H9 (cell line): Measurements from ENCODE around the gene FXYD7. TPM values are rescaled to one million over a fixed set of nuclear protein-coding genes. Genes with fewer than 3 reads are reported as not detected.

ENCODE experiments used
- DNase-seq: peaks from one replicate; pipeline ENCODE4 v3.0.0-alpha.2; 2017
- H2AFZ ChIP-seq: one replicate; pipeline ENCODE4 v1.6.1; 2013; ENCODE audit warnings: mild to moderate bottlenecking, low read length, control low read depth, moderate library complexity
- H2AK5ac ChIP-seq: 2 replicates; pipeline ENCODE4 v1.6.1; 2013; ENCODE audit warnings: low read length, control low read depth, mixed read lengths; ENCODE audit not compliant: insufficient read length
- H2BK120ac ChIP-seq: one replicate; pipeline ENCODE4 v1.6.1; 2013; ENCODE audit warnings: low read depth, mild to moderate bottlenecking, low read length, control low read depth, inconsistent platforms; ENCODE audit not compliant: poor library complexity, severe bottlenecking
- H2BK12ac ChIP-seq: 2 replicates; pipeline ENCODE4 v1.6.1; 2013; ENCODE audit warnings: low read length, control low read depth, mixed read lengths, low read depth; ENCODE audit not compliant: insufficient read length
- H2BK15ac ChIP-seq: 2 replicates; pipeline ENCODE4 v1.6.1; 2013; ENCODE audit warnings: low read depth, low read length, control low read depth
- H2BK20ac ChIP-seq: one replicate; pipeline ENCODE4 v1.6.1; 2013; ENCODE audit warnings: low read depth, mild to moderate bottlenecking, low read length, control low read depth, inconsistent platforms; ENCODE audit not compliant: poor library complexity, severe bottlenecking
- H2BK5ac ChIP-seq: 2 replicates; pipeline ENCODE4 v1.6.1; 2013; ENCODE audit warnings: low read length, control low read depth, mixed read lengths; ENCODE audit not compliant: insufficient read length
- H3K14ac ChIP-seq: 2 replicates; pipeline ENCODE4 v1.6.1; 2013; ENCODE audit warnings: low read length, control low read depth; ENCODE audit not compliant: insufficient read depth
- H3K18ac ChIP-seq: 2 replicates; pipeline ENCODE4 v1.6.1; 2013; ENCODE audit warnings: low read depth, mild to moderate bottlenecking, mixed read lengths, low read length, control low read depth; ENCODE audit not compliant: insufficient read length
- H3K23ac ChIP-seq: 2 replicates; pipeline ENCODE4 v1.6.1; 2013; ENCODE audit warnings: low read length, control low read depth, mixed read lengths, low read depth; ENCODE audit not compliant: insufficient read length
- H3K23me2 ChIP-seq: 2 replicates; pipeline ENCODE4 v1.6.1; 2013; ENCODE audit warnings: low read depth, mild to moderate bottlenecking, mixed read lengths, low read length, control low read depth; ENCODE audit not compliant: insufficient read length, poor library complexity, severe bottlenecking
- H3K27ac ChIP-seq: 2 replicates; pipeline ENCODE4 v1.5.1; 2013; ENCODE audit warnings: low read length, control low read depth, mixed read lengths, low read depth; ENCODE audit not compliant: insufficient read length
- H3K27me3 ChIP-seq: 2 replicates; pipeline ENCODE4 v1.6.1; 2013; ENCODE audit warnings: low read length, control low read depth, inconsistent platforms; ENCODE audit not compliant: insufficient read depth
- H3K4ac ChIP-seq: 2 replicates; pipeline ENCODE4 v1.6.1; 2013; ENCODE audit warnings: low read depth, mild to moderate bottlenecking, control low read depth, inconsistent platforms, low read length, moderate library complexity
- H3K4me1 ChIP-seq: 2 replicates; pipeline ENCODE4 v1.6.1; 2013; ENCODE audit warnings: low read length, control low read depth, inconsistent platforms; ENCODE audit not compliant: insufficient read depth
- H3K4me2 ChIP-seq: 2 replicates; pipeline ENCODE4 v1.6.1; 2013; ENCODE audit warnings: low read length, control low read depth, mixed read lengths; ENCODE audit not compliant: insufficient read length, insufficient read depth
- H3K56ac ChIP-seq: 2 replicates; pipeline ENCODE4 v1.6.1; 2013; ENCODE audit warnings: low read depth, mild to moderate bottlenecking, mixed read lengths, low read length, control low read depth; ENCODE audit not compliant: insufficient read length
- H3K79me1 ChIP-seq: 2 replicates; pipeline ENCODE4 v1.6.1; 2013; ENCODE audit warnings: low read depth, mild to moderate bottlenecking, moderate library complexity, low read length, control low read depth, inconsistent platforms; ENCODE audit not compliant: insufficient read depth, poor library complexity, severe bottlenecking
- H3K79me2 ChIP-seq: 2 replicates; pipeline ENCODE4 v1.6.1; 2013; ENCODE audit warnings: low read length, control low read depth, inconsistent platforms; ENCODE audit not compliant: insufficient read depth
- H3K9ac ChIP-seq: 2 replicates; pipeline ENCODE4 v1.6.1; 2013; ENCODE audit warnings: low read length, control low read depth, mixed read lengths; ENCODE audit not compliant: insufficient read length; ENCODE audit errors: extremely low read depth
- H3K9me3 ChIP-seq: one replicate; pipeline ENCODE4 v1.6.1; 2013; ENCODE audit warnings: low read depth, low read length, inconsistent platforms; ENCODE audit not compliant: control insufficient read depth
- H3T11ph ChIP-seq: one replicate; pipeline ENCODE4 v1.6.1; 2013; ENCODE audit warnings: mild to moderate bottlenecking, low read length, control low read depth, inconsistent platforms
- H4K20me1 ChIP-seq: one replicate; pipeline ENCODE4 v1.6.1; 2013; ENCODE audit not compliant: control insufficient read depth, insufficient read length, insufficient read depth
- H4K5ac ChIP-seq: 2 replicates; pipeline ENCODE4 v1.6.1; 2013; ENCODE audit warnings: low read depth, mild to moderate bottlenecking, mixed read lengths, low read length, control low read depth; ENCODE audit not compliant: insufficient read length
- H4K8ac ChIP-seq: replicated peaks from 2 replicates; pipeline ENCODE4 v1.6.1; 2013; ENCODE audit warnings: low read length, control low read depth, mixed read lengths, low read depth; ENCODE audit not compliant: insufficient read length
- H4K91ac ChIP-seq: 2 replicates; pipeline ENCODE4 v1.6.1; 2013; ENCODE audit warnings: low read depth, mild to moderate bottlenecking, moderate library complexity, mixed read lengths, low read length, control low read depth; ENCODE audit not compliant: insufficient read length
- H3K27ac Mint-ChIP-seq, 3 experiments: 2 replicates in 2 of 3; 3 replicates in 1 of 3; pipeline ENCODE4 v1.8.0; 2020 to 2021; ENCODE audit warnings: mixed read lengths in 3 of 3, mild to moderate bottlenecking in 1 of 3, moderate library complexity in 1 of 3
- H3K27me3 Mint-ChIP-seq: 2 replicates; pipeline ENCODE4 v1.8.0; 2021; ENCODE audit warnings: low read depth, mild to moderate bottlenecking, moderate library complexity, mixed read lengths
- H3K36me3 Mint-ChIP-seq, 3 experiments: 2 replicates in 2 of 3; 3 replicates in 1 of 3; pipeline ENCODE4 v1.8.0; 2020 to 2021; ENCODE audit warnings: low read depth in 3 of 3, mixed read lengths in 3 of 3; ENCODE audit not compliant: insufficient read depth in 1 of 3
- H3K4me1 Mint-ChIP-seq, 2 experiments: 2 replicates each; pipeline ENCODE4 v1.8.0; 2020; ENCODE audit warnings: mixed read lengths in 2 of 2
- H3K4me3 Mint-ChIP-seq, 2 experiments: 2 replicates in 1 of 2; 3 replicates in 1 of 2; pipeline ENCODE4 v1.8.0; 2020 to 2021; ENCODE audit warnings: mild to moderate bottlenecking in 2 of 2, mixed read lengths in 2 of 2, moderate library complexity in 1 of 2
- H3K9me3 Mint-ChIP-seq, 2 experiments: 2 replicates in 1 of 2; 3 replicates in 1 of 2; pipeline ENCODE4 v1.8.0; 2020; ENCODE audit warnings: mild to moderate bottlenecking in 2 of 2, mixed read lengths in 2 of 2, moderate library complexity in 1 of 2
- WGBS: extraction: QIAGEN DNeasy Blood & Tissue Kit; methylation state at CpG from one replicate; pipeline ENCODE4 v1.1.7; 2013; ENCODE audit warnings: missing lambda C conversion rate, low lambda C conversion rate, mixed read lengths; ENCODE audit not compliant: insufficient read length; ENCODE audit errors: extremely low coverage; 5-methylcytosine and 5-hydroxymethylcytosine counted together
- total RNA-seq: library from RNA; stranded (reverse); gene quantifications from 2 replicates; pipeline ENCODE4 v1.2.1, GENCODE V29; 2021
- TF ChIP-seq, protein P1 (sequence below): fragments of 200-600 bp; sonication (generic); conservative IDR thresholded peaks from 3 replicates; pipeline ENCODE4 v1.8.0; 2021; ENCODE audit warnings: antibody characterized with exemption, mild to moderate bottlenecking

The FXYD7 gene
- total RNA-seq, 1 experiment from 2014 or later, result 9.0 TPM

DNA sequence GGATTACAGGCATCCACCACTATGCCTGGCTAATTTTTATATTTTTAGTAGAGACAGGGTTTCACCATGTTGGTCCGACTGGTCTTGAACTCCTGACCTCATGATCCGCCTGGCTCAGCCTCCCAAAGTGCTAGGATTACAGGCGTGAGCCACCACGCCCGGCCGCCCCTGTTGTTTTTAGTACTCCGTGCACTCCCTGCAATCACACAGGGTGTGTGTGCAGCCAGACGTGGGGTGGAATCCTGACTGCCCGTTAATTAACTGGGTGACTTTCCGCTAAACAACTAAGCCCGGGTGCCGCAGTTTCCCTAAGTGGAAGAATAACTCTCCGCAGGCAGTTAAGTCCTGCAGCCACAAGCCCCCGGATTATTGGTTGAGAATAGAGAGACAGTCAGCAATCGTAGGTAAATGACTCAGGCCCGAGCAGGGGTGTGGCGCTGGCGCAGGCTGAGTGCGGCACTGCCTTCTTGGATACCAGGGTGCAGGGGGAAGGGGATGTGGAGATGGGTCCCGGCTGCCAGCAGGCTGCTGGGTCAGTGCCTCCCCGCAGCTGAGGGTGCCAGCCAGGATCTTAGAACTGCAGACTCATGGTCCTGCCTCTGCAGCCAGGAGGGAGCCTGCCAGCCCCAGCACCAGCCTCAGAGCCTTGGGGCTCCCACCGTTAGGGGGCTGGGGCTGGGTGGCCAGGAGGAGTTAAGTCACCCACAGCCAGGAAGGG, 33.5 kb upstream of the FXYD7 start:
- H4K5ac ChIP-seq, result no peak overlapping the region
- no peak overlapping the region for H3K27ac ChIP-seq
- H3K4me3 Mint-ChIP-seq, result no peak overlapping the region
- no peak overlapping the region for H3K9ac ChIP-seq
- H3K79me1 ChIP-seq, result no peaks in the 10 kb centered on the region
- H2BK5ac ChIP-seq, result no peak overlapping the region
- H3T11ph ChIP-seq, result no peak overlapping the region
- no peak overlapping the region for H3K14ac ChIP-seq
- H3K36me3 Mint-ChIP-seq, result peaks cover 0 to 2% (median 0%) of the 10 kb centered on the region in 3 experiments; a peak in 3 of 7 replicates
- H3K9me3 ChIP-seq, result no peaks in the 10 kb centered on the region
- no peak overlapping the region for H2AK5ac ChIP-seq
- WGBS, result no CpG with 5 or more reads among the region's 22 CpGs
- H4K8ac ChIP-seq, result no peak overlapping the region
- no peak overlapping the region for H3K18ac ChIP-seq
- peaks cover 0 to 6% of the 10 kb centered on the region in 2 experiments; a peak in 3 of 5 replicates for H3K9me3 Mint-ChIP-seq
- DNase-seq, result no peak
- H3K27ac Mint-ChIP-seq, result no peak overlapping the region; a peak in 1 of 7 replicates
- no peak overlapping the region for H4K91ac ChIP-seq
- H3K4me1 Mint-ChIP-seq, result peaks cover 13 to 23% of the 10 kb centered on the region in 2 experiments
- H2AFZ ChIP-seq, result no peak overlapping the region
- no peak overlapping the region for H2BK120ac ChIP-seq
- H3K56ac ChIP-seq, result no peak overlapping the region
- no peak overlapping the region for H2BK20ac ChIP-seq
- H2BK15ac ChIP-seq, result no peak overlapping the region
- H2BK12ac ChIP-seq, result no peak overlapping the region
- H3K23me2 ChIP-seq, result no peaks in the 10 kb centered on the region
- no peaks in the 10 kb centered on the region for H3K4me1 ChIP-seq
- H4K20me1 ChIP-seq, result peaks cover 7% of the 10 kb centered on the region
- no peaks in the 10 kb centered on the region for H3K79me2 ChIP-seq
- no peak overlapping the region for H3K4me2 ChIP-seq
- TF ChIP-seq, protein P1, sequence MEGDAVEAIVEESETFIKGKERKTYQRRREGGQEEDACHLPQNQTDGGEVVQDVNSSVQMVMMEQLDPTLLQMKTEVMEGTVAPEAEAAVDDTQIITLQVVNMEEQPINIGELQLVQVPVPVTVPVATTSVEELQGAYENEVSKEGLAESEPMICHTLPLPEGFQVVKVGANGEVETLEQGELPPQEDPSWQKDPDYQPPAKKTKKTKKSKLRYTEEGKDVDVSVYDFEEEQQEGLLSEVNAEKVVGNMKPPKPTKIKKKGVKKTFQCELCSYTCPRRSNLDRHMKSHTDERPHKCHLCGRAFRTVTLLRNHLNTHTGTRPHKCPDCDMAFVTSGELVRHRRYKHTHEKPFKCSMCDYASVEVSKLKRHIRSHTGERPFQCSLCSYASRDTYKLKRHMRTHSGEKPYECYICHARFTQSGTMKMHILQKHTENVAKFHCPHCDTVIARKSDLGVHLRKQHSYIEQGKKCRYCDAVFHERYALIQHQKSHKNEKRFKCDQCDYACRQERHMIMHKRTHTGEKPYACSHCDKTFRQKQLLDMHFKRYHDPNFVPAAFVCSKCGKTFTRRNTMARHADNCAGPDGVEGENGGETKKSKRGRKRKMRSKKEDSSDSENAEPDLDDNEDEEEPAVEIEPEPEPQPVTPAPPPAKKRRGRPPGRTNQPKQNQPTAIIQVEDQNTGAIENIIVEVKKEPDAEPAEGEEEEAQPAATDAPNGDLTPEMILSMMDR, result no peak
- peaks cover 1% of the 10 kb centered on the region; the same call in 1 of the 2 replicates for H3K27me3 Mint-ChIP-seq
- no peak overlapping the region for H3K4ac ChIP-seq
- H3K27me3 ChIP-seq, result no peaks in the 10 kb centered on the region
- H3K23ac ChIP-seq, result no peak overlapping the region
